ENCODE data around the gene HECTD2. TPM values are rescaled to one million over a fixed set of nuclear protein-coding genes. Genes with fewer than 3 reads are reported as not detected.

The HECTD2 gene
- total RNA-seq, 2 donors from 2014 or later, result 2.5 to 5.6 TPM

GRCh38 chr10:91564026-91564425 lies 153.9 kb downstream of the HECTD2 start:
- TF ChIP-seq CTCF (IDR thresholded peaks at IDR 0.05), result no peak
- Histone ChIP-seq H3K9ac (ENCODE audit: low read depth in 2 of 2, low read length in 2 of 2) (no peak overlapping the region), H3K4me3 (no peak overlapping the region), H3K4me1 (no peaks in the 10 kb centered on the region), H3K27me3 (no peaks in the 10 kb centered on the region), H3K9me3 (no peaks in the 10 kb centered on the region), H3K27ac (no peak overlapping the region), H3K36me3 (no peaks in the 10 kb centered on the region)
- intact Hi-C loops (cut with DNase I), result no loop called here
- DNase-seq, result no peak

Other genes starting within 250 kb of the HECTD2 start
- 10 to 100 TPM; 48.7 to 71.7 TPM for gene PCGF5, start 189.7 kb upstream of the HECTD2 start, total RNA-seq
- gene PPP1R3C, start 222.7 kb downstream of the HECTD2 start, total RNA-seq, result 1 to 10 TPM; 1.9 to 6.5 TPM

Data from colonic mucosa (tissue), 4 donors.